Testis (tissue), 2 donors: ENCODE results near the gene GPBP1.

Experiments used
- CTCF ChIP-seq, 3 experiments: fragments of 450-650 bp in 2 of 3; fragments of 200-600 bp in 1 of 3; sonication (generic) in 1 of 3; IDR thresholded peaks; one replicate each; pipeline ENCODE4 v1.5.1; 2016 to 2019; ENCODE audit warnings: antibody characterized with exemption in 3 of 3, mild to moderate bottlenecking in 2 of 3, moderate library complexity in 1 of 3
- POLR2A ChIP-seq: fragments of 450-650 bp; IDR thresholded peaks from one replicate; pipeline ENCODE4 v1.6.1; 2017; ENCODE audit warnings: antibody characterized with exemption, mild to moderate bottlenecking, moderate library complexity

GRCh38 chr5:57225553-57225952 is 51.7 kb downstream of the GPBP1 start:
- TF ChIP-seq CTCF (IDR thresholded peaks at IDR 0.05), result no peak
- no peak for TF ChIP-seq POLR2A
